Rectal smooth muscle tissue (tissue), 1 donor: Measurements from ENCODE around the gene SNED1.

ENCODE experiments used
- H3K27ac ChIP-seq: one replicate; pipeline ENCODE4 v1.7.0; 2013; ENCODE audit warnings: low read depth, low read length, inconsistent platforms
- H3K27me3 ChIP-seq: one replicate; pipeline ENCODE4 v1.7.0; 2013; ENCODE audit warnings: low read length; ENCODE audit not compliant: control insufficient read depth, insufficient read depth
- H3K36me3 ChIP-seq: one replicate; pipeline ENCODE4 v1.7.0; 2013; ENCODE audit warnings: low read length; ENCODE audit not compliant: control insufficient read depth, insufficient read depth
- H3K4me1 ChIP-seq: one replicate; pipeline ENCODE4 v1.7.0; 2013; ENCODE audit warnings: low read length; ENCODE audit not compliant: control insufficient read depth, insufficient read depth
- H3K4me3 ChIP-seq: one replicate; pipeline ENCODE4 v1.7.0; 2013; ENCODE audit warnings: low read length
- H3K9ac ChIP-seq: one replicate; pipeline ENCODE4 v1.7.0; 2013; ENCODE audit warnings: low read length

SNED1 gene

GRCh38 chr2:240995041-240996021 is 3.1 kb upstream of the SNED1 start:
- Histone ChIP-seq H3K27ac (no peak overlapping the region), H3K4me1 (no peaks in the 10 kb centered on the region), H3K4me3 (no peak overlapping the region), H3K27me3 (peaks cover 5% of the 10 kb centered on the region), H3K36me3 (no peaks in the 10 kb centered on the region), H3K9ac (no peak overlapping the region)

DNA sequence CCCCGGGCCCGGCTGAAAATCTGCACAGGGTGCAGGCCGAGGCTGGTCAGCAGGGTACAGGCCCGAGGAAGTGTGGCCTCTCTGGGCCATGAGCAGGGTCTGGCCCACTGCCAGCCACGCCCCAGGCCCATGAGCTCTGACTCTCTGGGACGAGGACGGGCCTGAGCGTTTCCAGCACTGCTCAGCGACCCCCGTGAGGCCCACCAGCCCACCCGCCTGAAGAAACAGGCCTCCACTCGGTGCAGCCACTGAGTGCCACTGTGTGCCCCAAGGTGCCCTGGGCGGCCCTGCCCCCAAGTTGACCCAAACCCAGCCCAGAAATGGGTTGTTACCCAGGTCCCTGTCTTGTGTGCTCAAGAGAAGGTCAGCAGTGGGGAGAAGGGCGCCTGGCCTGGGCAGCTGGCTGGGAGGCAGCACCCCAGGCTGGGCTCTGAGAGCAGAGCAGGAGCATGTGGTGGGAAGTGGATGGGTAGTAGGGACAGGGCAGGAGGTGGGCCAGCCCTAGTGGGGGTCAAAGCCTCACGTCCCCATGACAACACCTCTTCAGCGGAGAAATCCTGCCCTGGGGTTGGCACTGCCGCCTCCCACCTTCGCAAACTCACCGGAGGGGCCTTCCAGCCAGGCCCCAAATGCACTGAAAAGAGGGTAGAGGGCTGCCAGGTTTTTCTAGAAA is 2.1 kb upstream of the SNED1 start:
- H3K36me3 ChIP-seq: no peaks in the 10 kb centered on the region
- H3K27me3 ChIP-seq: peaks cover 5% of the 10 kb centered on the region
- no peak overlapping the region for H3K9ac ChIP-seq
- H3K4me3 ChIP-seq: no peak overlapping the region
- no peaks in the 10 kb centered on the region for H3K4me1 ChIP-seq
- H3K27ac ChIP-seq: no peak overlapping the region

DNA sequence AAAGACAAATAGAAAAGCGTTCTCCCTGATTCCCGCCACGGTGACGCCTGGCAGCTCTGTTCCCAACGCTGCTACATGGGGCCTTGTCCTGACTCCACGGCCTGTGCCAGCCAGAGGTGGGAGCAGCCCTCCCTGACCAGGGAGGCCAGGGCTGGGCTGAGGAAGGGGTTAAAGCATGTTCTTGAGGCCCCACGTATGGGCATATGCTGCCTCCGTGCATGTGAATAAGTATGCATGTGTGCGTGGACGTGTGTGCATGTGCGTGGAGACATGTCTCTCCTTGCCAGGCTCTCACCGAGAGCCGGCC is 1.6 kb upstream of the SNED1 start:
- Histone ChIP-seq H3K36me3 (no peaks in the 10 kb centered on the region), H3K27ac (no peak overlapping the region), H3K4me3 (no peak overlapping the region), H3K9ac (no peak overlapping the region), H3K27me3 (peaks cover 5% of the 10 kb centered on the region), H3K4me1 (no peaks in the 10 kb centered on the region)

GRCh38 chr2:240997141-240997855 is 1.1 kb upstream of the SNED1 start:
- H3K4me3 ChIP-seq: peak overlapping the region; percentile 14
- no peak overlapping the region for H3K27ac ChIP-seq
- H3K9ac ChIP-seq: no peak overlapping the region
- H3K4me1 ChIP-seq: no peaks in the 10 kb centered on the region
- H3K27me3 ChIP-seq: peaks cover 5% of the 10 kb centered on the region
- no peaks in the 10 kb centered on the region for H3K36me3 ChIP-seq

- peak overlapping the region; percentile 44 for H3K4me3 ChIP-seq
- H3K9ac ChIP-seq: no peak overlapping the region
- H3K4me1 ChIP-seq: no peaks in the 10 kb centered on the region
- H3K36me3 ChIP-seq: no peaks in the 10 kb centered on the region
- no peak overlapping the region for H3K27ac ChIP-seq
- H3K27me3 ChIP-seq: no peaks in the 10 kb centered on the region
Measured at GRCh38 chr2:240998706-240998994, 232 bp downstream of the SNED1 start.

DNA sequence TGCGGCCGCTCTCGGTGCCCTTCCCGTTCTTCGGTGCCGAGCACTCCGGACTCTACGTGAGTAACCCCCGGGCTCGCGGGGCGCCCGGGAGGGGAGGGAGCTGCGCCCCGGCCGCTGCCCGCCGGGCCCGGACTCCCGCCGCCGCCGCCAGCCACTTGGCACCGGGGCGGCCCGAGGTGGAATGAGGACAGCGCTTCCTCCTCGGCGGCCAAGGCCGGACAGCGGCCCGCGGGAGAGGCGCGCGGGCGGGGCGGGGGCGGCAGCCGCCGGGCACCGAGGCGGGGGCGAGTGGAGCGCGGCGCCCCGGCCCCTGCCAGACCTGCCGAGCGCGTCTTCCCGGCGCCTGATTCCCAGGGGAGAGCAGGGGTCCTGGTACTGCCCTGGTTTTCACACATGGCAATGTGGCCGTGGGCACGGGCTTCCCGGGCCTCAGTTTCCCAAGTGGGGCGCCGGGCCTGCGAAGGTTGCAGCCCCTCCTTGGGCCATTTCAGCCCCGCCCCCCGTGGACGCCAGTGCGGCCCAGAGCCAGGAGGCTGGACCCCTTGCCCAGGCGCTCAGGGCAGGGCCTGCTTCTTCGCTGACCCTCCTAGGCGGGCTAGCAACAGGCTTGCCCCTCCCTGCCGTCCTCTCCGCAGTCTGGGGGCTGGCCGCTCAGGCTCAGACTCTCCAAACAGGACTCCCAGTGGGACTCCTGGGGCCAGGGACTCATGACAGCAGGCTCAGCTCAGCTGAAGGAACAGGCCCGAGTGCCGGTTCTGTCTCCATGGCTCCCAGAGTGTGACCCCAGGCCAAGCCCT is 775 bp downstream of the SNED1 start:
- Histone ChIP-seq H3K4me1 (no peaks in the 10 kb centered on the region), H3K27ac (no peak overlapping the region), H3K27me3 (no peaks in the 10 kb centered on the region), H3K36me3 (no peaks in the 10 kb centered on the region), H3K9ac (no peak overlapping the region), H3K4me3 (peak overlapping the region; percentile 53)

DNA sequence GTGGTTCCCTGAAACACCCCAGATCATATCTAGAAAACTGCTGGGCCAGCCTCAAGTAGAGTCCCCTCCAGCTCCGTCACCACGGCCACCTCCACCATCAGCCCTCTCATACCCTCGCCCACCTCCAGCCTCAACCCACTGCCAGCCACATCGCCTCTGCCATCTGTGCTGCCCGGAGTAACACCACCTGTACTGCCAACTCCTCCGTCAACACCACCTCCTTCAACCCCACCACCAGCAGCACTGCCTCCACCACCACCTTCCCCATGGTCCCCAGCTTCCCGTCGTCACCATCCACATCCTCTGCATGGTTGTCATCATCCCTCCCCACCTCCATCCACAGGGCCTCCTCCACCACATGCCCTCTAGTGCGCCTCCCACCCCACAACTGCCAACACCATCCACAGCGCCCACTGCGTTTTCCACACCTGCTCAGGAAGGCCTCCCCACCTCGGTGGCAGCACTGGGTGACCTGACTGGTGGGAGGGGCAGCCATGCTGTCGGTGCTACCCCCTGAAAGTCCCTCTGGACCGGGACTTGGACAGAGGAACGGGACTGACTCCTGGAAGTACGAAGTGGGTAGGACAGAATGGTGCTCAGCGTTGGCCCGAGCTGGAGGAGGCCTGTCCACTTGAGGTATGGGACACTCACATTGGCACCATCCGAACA is 1.6 kb downstream of the SNED1 start:
- no peaks in the 10 kb centered on the region for H3K27me3 ChIP-seq
- H3K9ac ChIP-seq: no peak overlapping the region
- H3K4me3 ChIP-seq: peak overlapping the region; percentile 53
- no peak overlapping the region for H3K27ac ChIP-seq
- H3K4me1 ChIP-seq: no peaks in the 10 kb centered on the region
- H3K36me3 ChIP-seq: no peaks in the 10 kb centered on the region

GRCh38 chr2:241000831-241001321 is 2.5 kb downstream of the SNED1 start:
- Histone ChIP-seq H3K9ac (no peak overlapping the region), H3K27me3 (no peaks in the 10 kb centered on the region), H3K4me3 (no peak overlapping the region), H3K27ac (no peak overlapping the region), H3K4me1 (no peaks in the 10 kb centered on the region), H3K36me3 (no peaks in the 10 kb centered on the region)

DNA sequence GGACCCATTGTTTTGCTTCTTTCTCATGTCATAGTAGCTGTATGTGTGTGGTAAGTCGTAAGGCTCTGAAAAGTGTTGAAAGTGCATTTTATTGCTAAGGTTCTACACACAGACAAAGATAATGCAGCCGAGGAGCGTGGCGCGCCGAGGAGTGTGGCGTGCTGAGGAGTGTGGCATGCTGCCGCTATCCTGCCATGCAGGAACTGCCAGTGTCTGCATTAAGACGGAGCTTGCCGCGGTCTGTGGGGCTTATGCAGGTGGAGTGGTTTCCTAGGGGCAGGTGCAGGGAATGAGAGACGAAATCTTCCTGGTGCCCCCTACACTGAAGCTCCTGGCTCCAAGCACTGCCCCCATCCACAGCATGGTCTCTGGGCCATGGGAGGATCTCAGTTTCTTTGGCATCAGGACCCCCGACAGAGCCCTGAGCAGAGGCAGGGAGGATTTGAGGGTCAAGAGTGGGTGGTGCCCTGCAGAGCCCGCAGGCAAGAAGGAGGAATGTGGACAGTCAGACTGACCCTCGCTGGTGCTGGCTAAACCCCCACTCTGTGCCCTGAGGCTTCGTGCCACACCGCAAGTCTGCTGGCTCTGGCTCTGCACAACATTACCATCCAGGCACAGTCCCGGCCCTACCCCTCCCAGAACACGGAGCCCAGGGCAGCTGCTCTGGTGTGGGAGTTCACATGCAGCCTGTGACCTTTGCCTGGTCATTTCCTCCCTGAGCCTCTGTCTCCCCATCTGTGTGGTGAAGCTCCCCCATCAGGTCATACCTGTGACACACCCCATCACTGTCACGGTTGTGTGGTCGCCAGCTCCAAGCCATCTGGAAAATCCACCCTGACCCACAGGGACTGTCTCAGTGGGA is 3.2 kb downstream of the SNED1 start:
- no peak overlapping the region for H3K9ac ChIP-seq
- no peak overlapping the region for H3K27ac ChIP-seq
- H3K36me3 ChIP-seq: no peaks in the 10 kb centered on the region
- H3K4me1 ChIP-seq: no peaks in the 10 kb centered on the region
- H3K4me3 ChIP-seq: no peak overlapping the region
- no peaks in the 10 kb centered on the region for H3K27me3 ChIP-seq

GRCh38 chr2:241002275-241003046 is 4.0 kb downstream of the SNED1 start:
- Histone ChIP-seq H3K4me3 (no peak overlapping the region), H3K27ac (no peak overlapping the region), H3K4me1 (no peaks in the 10 kb centered on the region), H3K27me3 (no peaks in the 10 kb centered on the region), H3K9ac (no peak overlapping the region), H3K36me3 (no peaks in the 10 kb centered on the region)
